HG03571 (cell line): ENCODE data around the gene XRCC4.
"Not testable (repeated sequence)": the region's sequence is repeated elsewhere in the genome, so short reads cannot be mapped to it uniquely, and the experiment has no call there.

Experiments
- ATAC-seq: cut with Tn5 transposase; IDR thresholded peaks from one replicate; pipeline ENCODE4 v1.9.1; 2021; ENCODE audit not compliant: unreplicated experiment

The XRCC4 gene

DNA sequence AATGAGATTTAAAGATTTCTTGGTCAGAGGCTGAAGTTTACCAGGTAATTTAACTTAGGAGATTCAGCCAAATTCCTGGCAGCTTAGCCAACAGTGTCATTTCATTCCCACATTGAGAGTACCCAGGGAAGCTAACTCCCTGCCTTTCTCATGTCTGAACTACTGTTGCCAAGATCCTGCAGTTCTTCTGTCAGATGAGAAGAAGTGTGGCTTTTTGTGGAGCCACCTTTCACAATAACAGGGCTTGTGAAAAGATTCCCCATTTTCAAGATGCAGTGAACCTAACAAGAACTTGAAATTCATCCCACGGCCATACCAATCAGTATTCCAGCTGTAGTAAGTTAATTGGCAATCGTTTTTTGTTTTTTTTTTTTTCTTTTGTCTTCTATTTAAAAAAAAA lies 176.4 kb downstream of the XRCC4 start:
- ATAC-seq, result no peak

DNA sequence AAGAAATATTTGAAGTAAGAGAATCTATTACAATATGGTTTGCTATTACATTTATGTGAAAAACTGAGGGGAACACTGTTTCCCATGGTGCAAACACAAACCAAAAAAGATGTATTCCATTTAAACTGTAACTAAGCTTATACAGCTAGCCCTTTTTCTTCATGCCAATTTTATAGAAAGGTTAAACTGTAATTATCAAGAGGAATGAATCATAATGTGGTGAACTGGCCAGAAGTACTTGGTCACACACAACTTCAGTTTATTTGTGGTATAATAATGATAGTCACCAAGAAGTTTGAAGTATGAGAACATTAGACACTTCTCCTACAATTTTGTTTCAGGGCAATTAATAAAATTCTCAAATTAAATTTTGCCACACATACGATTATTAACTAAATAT lies 177.9 kb downstream of the XRCC4 start:
- ATAC-seq, result no peak

DNA sequence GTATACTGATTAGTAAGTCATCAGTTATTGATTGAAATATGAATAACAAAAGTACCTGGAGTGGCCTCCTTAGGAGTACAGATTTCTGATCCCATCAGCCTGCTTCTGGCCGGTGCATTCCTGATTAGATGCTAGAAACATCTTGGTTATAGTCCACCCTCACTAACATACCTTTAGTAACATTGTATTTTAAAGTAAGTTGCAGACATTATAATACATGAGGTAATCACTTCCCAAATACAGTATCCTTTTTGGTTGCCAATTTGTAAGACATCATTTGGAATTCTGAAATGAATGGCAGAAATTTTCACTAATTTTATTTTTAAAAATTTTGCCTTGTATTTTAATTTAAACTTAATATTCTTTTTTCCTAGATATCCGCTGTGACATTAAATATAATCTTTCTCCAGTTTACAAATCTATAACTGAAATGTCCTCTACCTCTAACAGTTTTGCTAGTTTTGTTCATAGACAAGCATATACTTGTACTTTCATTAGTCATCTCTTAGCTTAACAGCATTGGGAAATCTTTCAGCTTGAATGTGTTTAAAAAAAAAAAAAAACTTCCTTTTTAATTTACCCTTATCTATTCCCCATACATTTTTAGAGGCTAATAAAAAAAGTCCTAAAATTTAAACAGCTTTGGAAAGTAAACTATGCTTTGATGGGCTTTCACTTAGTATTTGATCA lies 178.9 kb downstream of the XRCC4 start:
- ATAC-seq, result no peak

DNA sequence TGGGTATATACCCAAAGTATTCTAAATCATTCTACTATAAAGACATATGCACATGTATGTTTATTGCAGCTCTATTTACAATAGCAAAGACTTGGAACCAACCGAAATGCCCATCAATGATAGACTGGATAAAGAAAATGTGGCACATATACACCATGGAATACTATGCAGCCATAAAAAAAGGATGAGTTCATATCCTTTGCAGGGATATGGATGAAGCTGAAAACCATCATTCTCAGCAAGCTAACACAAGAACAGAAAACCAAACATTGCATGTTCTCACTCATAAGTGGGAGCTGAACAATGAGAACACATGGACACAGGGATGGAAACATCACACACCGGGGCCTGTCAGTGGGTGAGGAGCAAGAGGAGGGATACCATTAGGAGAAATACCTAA lies 180.3 kb downstream of the XRCC4 start:
- not testable (repeated sequence) for ATAC-seq

DNA sequence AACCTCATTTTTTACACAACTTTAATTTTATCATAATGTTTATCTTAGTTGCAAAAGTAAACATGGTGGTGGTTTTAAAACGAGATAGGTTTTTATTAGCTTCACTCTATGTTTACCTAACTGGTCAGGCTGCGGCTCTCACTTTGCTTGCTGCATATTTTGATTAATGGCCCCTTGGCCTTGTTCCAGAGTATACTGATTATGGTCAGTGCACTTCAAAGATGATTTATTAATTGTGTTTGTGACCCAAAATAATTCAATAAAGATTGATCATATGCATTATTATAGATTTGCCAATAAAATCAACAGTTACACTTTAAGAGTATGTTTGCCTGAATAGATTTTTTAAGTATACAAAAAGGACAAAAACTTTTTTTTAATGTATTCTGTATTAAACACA lies 188.0 kb downstream of the XRCC4 start:
- no peak for ATAC-seq

DNA sequence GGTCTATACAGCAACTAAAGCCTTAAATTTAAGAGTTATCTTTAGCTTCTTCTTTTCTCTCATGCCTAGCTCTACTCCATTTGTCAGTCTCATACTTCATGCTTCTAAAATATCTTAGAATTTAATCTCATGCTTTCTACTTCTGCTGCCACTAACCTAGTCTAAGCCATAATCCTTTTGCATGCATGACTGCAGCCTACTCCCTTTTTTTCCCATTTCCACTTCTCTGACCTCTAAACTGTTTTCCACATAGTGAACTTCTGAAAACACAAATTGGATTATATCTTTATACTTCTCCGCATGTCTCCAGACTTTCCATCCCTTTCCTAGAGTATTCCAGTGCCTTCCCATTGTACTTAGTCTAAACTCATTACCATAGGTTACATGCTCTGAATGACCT lies 193.0 kb downstream of the XRCC4 start:
- no peak for ATAC-seq

DNA sequence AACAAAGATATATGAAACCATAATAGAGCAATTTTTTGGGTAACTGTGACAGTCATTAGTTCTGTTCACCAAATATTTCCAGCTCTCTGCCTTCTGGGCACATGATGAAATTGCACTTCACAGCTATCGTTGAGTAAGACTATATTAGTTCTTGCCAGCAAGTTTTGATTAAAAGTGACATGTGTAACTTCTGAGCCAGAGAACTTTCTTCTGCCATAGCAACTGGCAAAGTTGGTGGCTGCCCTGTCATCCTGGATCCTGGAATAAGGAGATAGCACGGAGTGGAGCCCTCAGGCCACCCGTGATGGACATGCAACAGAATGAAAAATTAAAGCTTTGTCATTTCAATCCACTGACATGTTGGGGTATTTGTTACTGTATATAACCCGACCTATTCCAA lies 199.8 kb downstream of the XRCC4 start:
- no peak for ATAC-seq

DNA sequence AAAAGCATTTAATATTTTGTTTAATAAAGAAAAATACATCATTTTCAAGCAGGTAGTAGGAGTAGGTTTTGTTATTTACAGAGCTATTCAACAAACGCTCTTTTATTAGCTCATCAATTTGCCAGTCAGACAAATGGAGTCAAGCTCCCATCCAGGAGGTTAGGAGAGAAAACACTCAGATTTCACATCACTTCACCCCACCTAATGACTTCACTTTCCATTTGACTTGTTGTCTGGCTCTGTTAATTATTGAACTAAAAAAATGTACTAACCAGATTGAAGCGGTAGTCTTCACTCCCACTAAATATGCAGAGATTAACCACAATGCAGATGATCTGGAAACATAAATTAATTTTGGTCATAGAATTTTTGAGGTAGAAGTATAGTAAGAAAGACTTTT lies 200.6 kb downstream of the XRCC4 start:
- ATAC-seq, result no peak

DNA sequence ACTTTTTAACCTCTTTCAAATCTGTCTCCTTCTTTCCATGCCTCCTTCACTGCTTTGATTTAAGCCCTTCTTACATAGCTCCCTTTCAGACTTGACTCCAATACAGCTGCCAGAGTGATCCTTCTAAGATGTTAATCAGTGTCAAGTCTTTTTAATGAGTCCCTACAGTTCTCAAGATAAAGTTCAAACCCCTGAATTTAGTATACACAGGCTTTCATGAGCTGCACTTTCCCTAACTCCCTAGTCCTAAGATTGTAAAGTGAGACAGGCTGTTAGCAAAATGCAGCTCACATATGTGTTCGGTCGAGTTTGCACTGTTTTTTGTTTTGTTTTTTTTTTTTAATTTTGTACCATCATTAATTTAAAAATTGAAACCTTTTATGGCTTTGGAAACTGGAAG lies 203.8 kb downstream of the XRCC4 start:
- no peak for ATAC-seq

DNA sequence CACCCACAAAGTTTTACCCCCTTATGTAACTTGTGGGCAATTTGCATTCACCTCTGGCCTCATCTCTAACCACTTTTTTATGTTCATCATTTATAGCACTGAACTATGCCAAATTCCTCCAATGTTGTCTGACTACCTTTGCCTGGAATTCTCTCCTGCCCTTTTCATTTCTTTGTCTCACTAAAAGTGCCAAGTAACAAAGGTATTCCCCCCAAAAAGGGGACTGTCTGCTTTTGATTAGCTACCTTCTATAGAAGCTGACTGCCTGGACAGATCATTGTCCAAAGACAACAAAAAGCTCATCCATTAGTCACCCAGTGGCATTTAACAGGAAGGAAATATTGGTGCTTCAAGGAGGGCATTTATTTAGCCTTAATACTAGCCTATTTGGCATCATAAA lies 204.3 kb downstream of the XRCC4 start:
- no peak for ATAC-seq

DNA sequence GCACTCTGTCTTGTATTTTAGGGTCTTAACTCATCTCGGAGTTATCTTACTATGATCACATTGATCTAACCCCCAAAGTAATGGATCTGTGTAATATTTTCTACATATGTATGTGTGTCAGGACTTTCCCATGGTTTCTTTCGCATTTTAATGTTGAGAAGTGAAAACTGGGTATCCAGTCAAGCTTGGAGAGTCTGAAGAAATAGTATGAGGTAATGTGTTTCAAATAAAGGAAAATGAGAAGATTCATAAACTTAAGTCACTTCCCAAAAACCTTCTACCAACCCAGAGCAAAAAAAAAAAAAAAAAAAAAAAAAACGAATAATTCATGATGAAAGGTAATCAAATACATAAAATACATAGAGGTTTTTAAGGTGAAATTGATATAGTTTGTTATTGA lies 206.4 kb downstream of the XRCC4 start:
- no peak for ATAC-seq

DNA sequence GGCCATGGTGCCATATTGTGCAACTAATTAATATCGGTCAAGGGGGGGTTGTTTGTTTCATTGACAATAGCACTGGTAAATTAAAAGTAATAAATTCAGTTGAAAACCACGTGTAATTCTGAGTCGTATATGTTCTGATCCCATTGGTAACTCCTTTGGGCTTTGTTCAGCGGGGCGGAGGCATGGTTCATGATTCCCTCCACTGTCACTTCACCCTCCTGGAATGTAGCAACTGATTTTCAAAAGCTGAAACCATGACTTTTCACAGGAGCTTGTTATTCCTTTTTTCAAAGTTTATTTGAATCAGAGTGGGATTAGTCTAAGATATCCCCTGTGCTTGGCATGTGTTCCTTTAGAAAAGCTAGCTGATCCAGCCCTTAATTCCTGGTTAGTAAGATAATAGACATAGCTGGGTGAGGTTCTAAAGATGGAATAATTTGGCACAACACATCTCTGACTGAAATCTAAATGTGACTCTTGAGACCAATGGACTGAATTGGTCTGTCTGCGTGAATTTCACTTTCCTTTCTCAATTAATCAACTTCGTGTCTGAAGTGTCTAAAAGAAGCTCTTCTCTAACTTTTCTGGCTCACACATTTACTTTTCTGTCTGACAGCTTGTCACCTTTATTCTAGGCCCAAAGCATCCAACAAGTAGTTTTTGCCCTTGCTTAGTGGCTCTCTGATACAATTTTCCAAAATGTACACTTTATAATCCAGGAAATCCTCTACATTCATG lies 208.5 kb downstream of the XRCC4 start:
- ATAC-seq, result no peak

DNA sequence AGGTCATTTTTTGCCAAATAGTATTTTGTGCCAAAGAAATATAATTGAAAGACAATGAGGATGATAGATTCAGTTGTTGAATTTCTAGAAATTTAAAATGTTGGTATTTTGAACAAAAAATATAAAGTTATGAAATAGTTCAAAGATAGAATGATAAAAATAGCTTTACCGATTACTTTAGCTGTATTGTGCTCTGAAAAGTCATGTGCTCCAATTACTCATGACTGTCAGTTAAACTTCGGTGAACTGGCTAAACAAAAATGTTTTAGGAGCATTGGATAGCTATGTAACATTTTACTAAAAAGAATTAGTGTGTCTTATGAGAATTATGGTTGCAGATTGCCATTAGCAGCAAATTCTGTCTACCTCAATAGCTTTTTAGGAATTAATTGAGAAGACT lies 216.9 kb downstream of the XRCC4 start:
- ATAC-seq, result no peak

DNA sequence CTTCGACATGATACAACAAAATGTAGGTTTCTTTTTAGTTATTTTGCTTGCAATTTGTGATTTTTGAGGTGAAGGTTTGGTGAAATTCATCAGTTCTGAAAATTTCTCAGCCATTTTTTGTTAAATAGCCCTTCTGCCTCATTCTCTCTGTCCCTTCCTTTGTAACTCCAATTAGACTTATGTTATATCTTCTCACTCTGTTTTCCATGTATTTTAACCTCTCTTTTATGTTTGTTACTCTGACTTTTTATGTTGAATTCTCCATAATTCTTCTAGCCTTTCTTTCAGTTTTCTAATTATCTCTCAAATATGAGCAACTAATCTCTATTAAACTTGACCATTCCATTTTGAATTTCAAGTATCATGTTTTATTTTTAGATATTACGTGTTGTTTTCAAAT lies 222.0 kb downstream of the XRCC4 start:
- no peak for ATAC-seq

DNA sequence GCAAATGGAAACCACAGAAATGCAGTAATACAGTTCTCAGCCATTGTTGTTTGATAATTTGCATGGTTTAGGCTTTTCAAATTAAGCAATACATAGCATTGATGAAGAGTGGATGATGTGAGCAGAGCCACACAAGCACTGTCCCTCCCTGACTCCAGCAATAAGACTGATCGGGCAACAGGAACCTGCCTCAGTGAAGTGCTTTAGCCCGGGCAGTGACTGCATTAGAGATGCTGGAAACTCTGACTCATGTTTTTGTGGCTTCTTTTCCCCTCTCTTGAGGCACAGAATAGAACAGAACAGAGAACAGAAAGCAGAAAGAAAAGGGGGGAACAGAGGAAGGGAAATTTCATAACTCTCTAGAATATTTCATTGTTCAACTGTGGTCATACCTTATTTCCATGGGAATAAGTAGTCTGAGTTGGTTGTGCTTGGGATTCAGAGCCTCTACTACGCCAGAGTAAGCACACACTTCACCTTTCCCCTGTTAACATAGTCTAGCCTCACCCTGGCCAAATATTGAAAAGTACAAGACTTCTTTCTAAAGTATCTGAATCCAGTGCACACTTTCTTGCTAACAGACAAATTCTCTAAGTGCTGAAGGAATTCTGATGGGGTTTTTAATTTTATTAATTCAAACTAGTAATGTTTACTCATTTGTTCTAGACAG lies 229.4 kb downstream of the XRCC4 start:
- peak; percentile 93 for ATAC-seq

DNA sequence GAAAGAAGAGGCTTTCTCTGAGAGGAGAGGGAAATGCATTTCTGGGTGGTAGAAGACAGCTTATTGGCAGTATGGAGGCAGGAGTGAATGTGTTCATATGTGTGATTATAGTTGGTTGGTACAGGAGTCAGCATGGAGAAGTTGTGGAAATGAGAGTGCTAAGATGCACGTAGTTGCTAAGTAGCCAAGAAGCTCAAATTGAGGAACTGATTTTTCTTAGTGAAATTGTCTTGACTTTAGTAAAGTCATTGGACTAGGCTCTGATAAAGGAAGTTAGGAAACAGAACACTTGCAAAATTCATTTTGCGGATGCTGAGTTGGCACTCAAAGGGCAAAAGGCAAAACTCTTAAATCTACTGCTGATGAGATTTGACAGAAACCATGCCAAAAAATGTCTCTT lies 235.3 kb downstream of the XRCC4 start:
- no peak for ATAC-seq

DNA sequence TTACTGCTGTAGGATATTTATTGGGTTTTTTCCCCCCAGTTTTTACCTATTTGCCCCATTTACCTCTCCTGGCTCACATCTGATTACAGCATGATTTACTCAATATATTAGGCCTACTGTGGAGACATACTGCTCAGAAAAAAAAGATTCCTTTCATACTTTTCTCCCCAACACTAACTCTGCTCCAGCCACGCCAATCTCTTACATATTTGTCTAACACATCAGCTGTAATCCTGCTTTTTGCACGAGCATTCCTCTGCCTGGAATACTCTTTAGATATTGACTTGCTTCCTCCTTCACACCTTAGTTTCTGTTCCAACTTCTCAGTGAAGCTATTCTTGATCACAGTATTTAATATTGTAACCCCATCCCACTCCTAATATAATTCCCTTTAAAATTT lies 236.1 kb downstream of the XRCC4 start:
- ATAC-seq, result no peak

DNA sequence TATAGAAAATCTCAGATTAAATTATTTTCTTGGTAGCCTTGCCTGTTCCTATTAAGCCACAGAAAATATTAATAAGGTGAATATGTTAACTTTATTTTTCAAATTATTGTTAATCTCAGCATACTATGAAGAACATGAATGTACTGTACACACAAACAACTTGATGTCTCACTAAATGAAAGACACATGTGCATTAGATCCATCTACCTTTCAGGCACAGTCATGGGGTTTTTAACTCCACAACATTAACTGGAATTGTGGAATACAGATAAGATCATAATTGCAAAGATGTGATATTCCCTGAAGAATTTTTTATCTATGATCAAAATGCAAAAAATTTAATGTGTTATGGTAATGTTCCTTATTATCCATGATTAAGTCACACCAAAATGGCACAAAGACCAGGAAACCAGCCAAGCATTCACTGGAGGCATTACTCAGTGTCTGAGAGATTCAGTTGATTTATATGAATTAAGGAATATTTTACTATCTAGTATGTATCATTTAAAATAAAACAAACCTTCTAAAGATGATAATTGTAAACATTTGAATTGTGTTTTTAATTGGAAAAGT lies 244.2 kb downstream of the XRCC4 start:
- no peak for ATAC-seq

DNA sequence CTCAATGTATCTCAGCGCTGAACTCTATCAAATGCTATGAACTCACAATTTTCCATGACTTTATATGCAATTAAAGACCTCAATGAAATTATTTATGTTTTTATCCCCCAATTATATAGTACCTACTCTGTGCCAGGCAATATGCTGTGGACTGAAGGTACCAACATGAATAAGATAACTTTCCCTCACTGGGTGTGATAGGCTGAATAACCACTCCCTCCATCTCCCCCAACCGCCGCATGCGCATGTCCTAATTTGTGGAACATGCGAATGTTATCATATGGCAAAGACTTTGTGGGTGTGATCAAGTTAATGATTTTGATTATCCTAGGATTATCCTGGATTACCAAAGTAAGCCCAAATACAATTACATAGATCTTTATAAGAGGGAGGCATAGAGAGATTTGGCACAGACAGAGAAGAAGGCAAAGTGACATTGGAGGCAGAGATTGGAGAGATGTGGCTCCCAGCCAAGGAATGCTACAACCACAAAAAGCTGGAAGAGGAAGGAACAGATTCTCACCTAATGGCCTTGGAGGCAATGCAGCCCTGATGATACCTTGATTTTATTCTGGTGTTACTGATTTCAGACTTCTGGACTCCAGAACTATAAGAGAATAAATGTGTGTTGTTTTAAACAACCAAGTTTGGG lies 245.1 kb downstream of the XRCC4 start:
- no peak for ATAC-seq

DNA sequence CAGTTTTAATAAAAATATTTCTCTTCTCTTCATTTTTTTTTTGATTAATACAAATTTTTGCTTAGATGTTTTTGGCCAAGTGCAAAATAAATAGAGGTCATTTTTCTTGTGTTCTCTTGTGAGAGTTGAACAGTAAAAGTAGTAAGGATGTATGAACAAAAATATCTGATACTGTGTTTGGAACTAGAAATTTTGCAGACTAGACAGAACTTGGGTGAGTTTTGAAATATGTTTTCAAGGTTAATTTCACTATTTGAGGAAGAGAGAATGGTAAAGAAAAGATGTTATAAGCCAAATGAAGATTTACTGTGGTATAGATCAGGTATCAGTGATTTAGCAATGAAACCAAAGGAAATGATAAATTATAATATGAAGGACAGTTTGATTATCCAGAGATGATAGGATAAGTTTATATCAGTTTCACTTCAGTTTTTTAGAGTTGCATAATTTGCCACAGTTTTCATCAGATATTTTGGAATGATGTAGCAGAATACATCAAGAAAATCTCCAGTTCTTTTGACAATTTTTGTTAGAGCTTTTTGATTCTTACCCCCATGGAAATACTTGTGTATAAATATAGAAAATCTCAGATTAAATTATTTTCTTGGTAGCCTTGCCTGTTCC lies 246.3 kb downstream of the XRCC4 start:
- ATAC-seq, result no peak

DNA sequence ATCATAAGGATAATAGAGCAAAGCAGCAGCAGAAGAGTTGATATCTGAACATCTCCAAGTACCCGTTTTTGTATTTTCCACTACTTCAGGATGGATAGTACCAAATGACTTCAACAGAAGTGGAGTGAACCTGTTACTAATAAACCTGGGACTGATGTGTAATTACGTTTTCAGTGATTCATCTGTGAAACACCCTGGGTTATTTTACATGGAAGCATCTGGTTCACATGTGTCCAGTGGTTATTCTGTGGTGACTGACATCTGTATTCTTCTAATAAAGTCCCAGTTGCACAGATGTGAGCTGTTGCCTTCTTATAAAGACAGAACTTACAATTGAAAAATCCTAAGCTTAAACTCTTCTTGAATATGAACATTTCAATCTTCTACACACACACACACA lies 254.5 kb downstream of the XRCC4 start:
- no peak for ATAC-seq
